Loucy (cell line): ENCODE measurements around the gene LMO2.

Source experiments
- H2AFZ ChIP-seq: fragments of 200-600 bp; sonication (generic); 2 replicates; pipeline ENCODE4 v1.6.0; 2016; ENCODE audit warnings: antibody characterized with exemption, mild to moderate bottlenecking, low read length, moderate library complexity
- H3F3A ChIP-seq: fragments of 200-600 bp; 2 replicates; pipeline ENCODE4 v1.6.0; 2016; ENCODE audit warnings: antibody characterized with exemption, low read depth, mild to moderate bottlenecking
- H3K27me3 ChIP-seq: fragments of 200-600 bp; sonication (generic); 2 replicates; pipeline ENCODE4 v1.6.1; 2014; ENCODE audit warnings: low read length, mild to moderate bottlenecking; ENCODE audit not compliant: insufficient read depth, poor library complexity, severe bottlenecking
- H3K36me3 ChIP-seq: fragments of 200-600 bp; sonication (generic); 2 replicates; pipeline ENCODE4 v1.6.1; 2016; ENCODE audit warnings: low read length; ENCODE audit not compliant: insufficient read depth
- H3K4me1 ChIP-seq: fragments of 200-600 bp; sonication (generic); 2 replicates; pipeline ENCODE4 v1.5.1; 2014; ENCODE audit warnings: low read length, mild to moderate bottlenecking; ENCODE audit not compliant: insufficient read depth, poor library complexity, severe bottlenecking
- H3K4me2 ChIP-seq: fragments of 200-600 bp; sonication (generic); 2 replicates; pipeline ENCODE4 v1.6.0; 2014; ENCODE audit warnings: antibody characterized with exemption, low read length, low read depth, mild to moderate bottlenecking; ENCODE audit not compliant: poor library complexity, severe bottlenecking
- H3K4me3 ChIP-seq: fragments of 200-600 bp; sonication (generic); 2 replicates; pipeline ENCODE4 v1.5.1; 2014; ENCODE audit warnings: low read length, mild to moderate bottlenecking, mixed read lengths; ENCODE audit not compliant: poor library complexity, severe bottlenecking
- H3K79me2 ChIP-seq: fragments of 200-600 bp; sonication (generic); 2 replicates; pipeline ENCODE4 v1.6.1; 2014; ENCODE audit warnings: low read length; ENCODE audit not compliant: insufficient read depth
- H3K9ac ChIP-seq: fragments of 200-600 bp; sonication (generic); 2 replicates; pipeline ENCODE4 v1.6.0; 2014; ENCODE audit warnings: mild to moderate bottlenecking, low read depth, low read length, moderate library complexity; ENCODE audit not compliant: poor library complexity, severe bottlenecking
- H3K9me2 ChIP-seq: fragments of 200-600 bp; sonication (generic); replicated peaks from 2 replicates; pipeline ENCODE4 v1.6.1; 2016; ENCODE audit warnings: low read depth, low read length, mixed read lengths
- H3K9me3 ChIP-seq: fragments of 200-600 bp; sonication (generic); 2 replicates; pipeline ENCODE4 v1.6.1; 2014; ENCODE audit warnings: mild to moderate bottlenecking, antibody characterized with exemption, low read length, low read depth; ENCODE audit not compliant: insufficient read depth
- H4K20me1 ChIP-seq: fragments of 200-600 bp; sonication (generic); 2 replicates; pipeline ENCODE4 v1.6.0; 2014; ENCODE audit warnings: antibody characterized with exemption, low read length, mild to moderate bottlenecking; ENCODE audit not compliant: insufficient read depth, poor library complexity, severe bottlenecking
- CTCF ChIP-seq: fragments of 200-600 bp; sonication (generic); conservative IDR thresholded peaks from 2 replicates; pipeline ENCODE4 v1.5.1; 2014; ENCODE audit warnings: mild to moderate bottlenecking, antibody characterized with exemption, low read length
- EZH2phosphoT487 ChIP-seq: fragments of 200-600 bp; IDR thresholded peaks from 2 replicates; pipeline ENCODE4 v1.6.1; 2018; ENCODE audit warnings: antibody characterized with exemption, mild to moderate bottlenecking, moderate library complexity, borderline replicate concordance

The LMO2 gene

DNA sequence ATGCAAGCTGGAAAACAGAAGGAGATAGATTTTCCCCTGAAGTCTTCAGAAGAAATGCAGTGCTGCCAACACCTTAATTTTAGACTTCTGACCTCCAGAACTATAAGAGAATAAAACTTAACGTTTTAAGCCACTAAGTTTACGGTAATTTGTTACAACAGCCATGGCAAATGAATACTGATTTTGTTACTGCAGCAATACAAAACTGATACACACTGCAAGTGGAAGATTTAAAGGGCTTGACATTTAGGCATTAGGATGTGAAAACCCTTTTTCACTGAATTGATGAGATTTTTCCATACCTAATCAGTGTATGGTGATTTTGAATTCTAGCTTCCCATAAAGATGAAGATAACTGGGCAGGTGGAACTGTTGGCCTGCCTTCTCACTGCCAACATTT lies 22.1 kb upstream of the LMO2 start:
- Histone ChIP-seq H3K79me2 (no peaks in the 10 kb centered on the region), H3K4me2 (no peak overlapping the region), H3K9me3 (no peaks in the 10 kb centered on the region; the same call in 1 of the 2 replicates), H3K9ac (no peak overlapping the region), H2AFZ (no peak overlapping the region), H3K4me3 (no peak overlapping the region), H3K27me3 (no peaks in the 10 kb centered on the region), H3K4me1 (peaks cover 42% of the 10 kb centered on the region), H3K36me3 (no peaks in the 10 kb centered on the region), H4K20me1 (no peaks in the 10 kb centered on the region), H3F3A (no peaks in the 10 kb centered on the region; the same call in 1 of the 2 replicates), H3K9me2 (no peaks in the 10 kb centered on the region)
- TF ChIP-seq EZH2phosphoT487: no peak
- no peak for TF ChIP-seq CTCF

- H2AFZ ChIP-seq: 0 out of 2 replicates have a peak overlapping the region, but pooled peaks have one; percentile 21
- H3K79me2 ChIP-seq: no peaks in the 10 kb centered on the region
- no peaks in the 10 kb centered on the region; the same call in 1 of the 2 replicates for H3F3A ChIP-seq
- no peaks in the 10 kb centered on the region; the same call in 1 of the 2 replicates for H3K9me3 ChIP-seq
- H3K4me1 ChIP-seq: peaks cover 53% of the 10 kb centered on the region
- H3K4me3 ChIP-seq: no peak overlapping the region
- H3K4me2 ChIP-seq: peak overlapping the region; percentile 32
- H3K9me2 ChIP-seq: no peaks in the 10 kb centered on the region
- no peaks in the 10 kb centered on the region for H4K20me1 ChIP-seq
- TF ChIP-seq EZH2phosphoT487 (no peak), CTCF (no peak)
- H3K9ac ChIP-seq: peak overlapping the region; percentile 46
- no peaks in the 10 kb centered on the region for H3K27me3 ChIP-seq
- no peaks in the 10 kb centered on the region for H3K36me3 ChIP-seq
Measured at GRCh38 chr11:33912405-33913361, 20.8 kb upstream of the LMO2 start.

- Histone ChIP-seq H3K4me1 (peaks cover 64% of the 10 kb centered on the region), H3K4me2 (peak overlapping the region; percentile 65)
Measured at GRCh38 chr11:33910958-33911339, 19.1 kb upstream of the LMO2 start.

More at GRCh38 chr11:33910958-33911339, 19.1 kb upstream of the LMO2 start:
- no peaks in the 10 kb centered on the region; the same call in 1 of the 2 replicates for H3K9me3 ChIP-seq
- no peaks in the 10 kb centered on the region; the same call in 1 of the 2 replicates for H3F3A ChIP-seq
- TF ChIP-seq CTCF (no peak), EZH2phosphoT487 (no peak)
- H2AFZ ChIP-seq: no peak overlapping the region
- no peaks in the 10 kb centered on the region for H3K79me2 ChIP-seq
- no peaks in the 10 kb centered on the region for H3K27me3 ChIP-seq
- no peaks in the 10 kb centered on the region for H3K9me2 ChIP-seq
- H3K4me3 ChIP-seq: no peak overlapping the region
- H4K20me1 ChIP-seq: no peaks in the 10 kb centered on the region
- peak overlapping the region; percentile 53 for H3K9ac ChIP-seq
- H3K36me3 ChIP-seq: no peaks in the 10 kb centered on the region
